GM21576 (cell line): ENCODE results near the gene STRN4.
"Not testable (repeated sequence)": the region's sequence is repeated elsewhere in the genome, so short reads cannot be mapped to it uniquely, and the experiment has no call there.

Source experiments
- ATAC-seq: cut with Tn5 transposase; IDR thresholded peaks from one replicate; pipeline ENCODE4 v1.9.1; 2021; ENCODE audit warnings: mild to moderate bottlenecking, moderate library complexity; ENCODE audit not compliant: unreplicated experiment

Gene STRN4

DNA sequence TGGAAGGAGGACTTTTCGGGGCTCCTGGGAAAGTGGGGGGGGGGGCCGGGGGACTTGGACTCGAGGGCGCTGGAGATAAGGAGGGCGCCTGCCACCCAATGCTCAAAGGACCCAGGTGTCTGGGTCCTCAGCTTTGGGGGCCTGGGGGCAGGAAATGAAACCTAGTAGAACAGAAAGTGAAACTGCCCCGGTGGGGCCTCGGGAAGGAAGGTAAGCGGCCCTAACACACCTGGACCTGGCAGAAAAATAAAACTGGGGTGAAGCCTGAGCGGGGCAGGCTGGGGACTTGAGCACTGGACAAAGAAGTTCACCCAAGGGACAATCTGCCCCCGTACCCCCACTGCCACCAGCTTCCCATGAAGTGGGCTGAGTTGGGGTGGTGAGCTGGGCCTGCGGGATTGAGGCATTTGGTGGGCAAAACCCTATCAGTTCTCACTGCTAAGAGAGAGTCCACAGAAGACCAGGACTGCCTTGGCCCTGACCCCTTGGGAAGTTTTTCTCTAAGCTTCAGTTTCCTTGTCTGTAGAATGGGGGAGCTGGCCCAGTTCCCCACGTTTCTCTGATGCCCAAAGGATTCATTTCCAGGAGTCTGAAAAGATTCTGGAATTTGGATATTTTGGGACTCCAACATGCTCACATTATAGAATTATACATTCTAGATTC lies 31.7 kb downstream of the STRN4 start:
- ATAC-seq: no peak

DNA sequence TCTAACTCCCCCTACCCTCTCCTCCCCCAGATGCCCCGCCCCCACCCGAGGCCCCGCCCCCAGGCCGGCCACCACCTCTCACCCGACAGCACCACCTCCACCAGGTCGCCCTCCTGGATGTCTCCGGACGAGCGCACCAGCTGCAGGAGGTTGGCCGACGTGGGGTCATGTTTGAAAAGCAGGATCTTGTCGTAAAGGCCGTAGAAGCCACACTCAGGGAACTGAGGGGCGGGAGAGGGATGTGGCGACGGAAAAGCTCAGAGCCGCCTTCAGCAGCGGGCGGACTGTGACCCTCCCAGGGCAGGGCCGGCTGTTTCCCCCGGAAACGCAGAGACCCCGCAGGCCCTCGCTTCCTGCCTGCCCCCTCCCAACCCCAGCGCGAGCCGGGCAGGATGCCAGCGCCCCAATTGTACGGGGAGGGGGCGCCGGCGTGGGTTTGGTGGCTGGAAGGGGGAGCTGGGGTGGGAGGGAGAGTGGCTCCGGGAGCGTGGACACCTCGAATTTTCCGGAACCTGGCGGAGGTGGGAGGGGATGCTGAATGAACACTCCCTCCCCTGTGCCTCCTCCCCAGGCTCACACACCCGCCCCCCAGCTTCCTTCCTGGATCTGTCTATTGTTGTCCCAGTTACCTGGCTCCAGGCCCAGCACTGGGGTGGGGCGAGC lies 32.3 kb downstream of the STRN4 start:
- ATAC-seq: no peak

DNA sequence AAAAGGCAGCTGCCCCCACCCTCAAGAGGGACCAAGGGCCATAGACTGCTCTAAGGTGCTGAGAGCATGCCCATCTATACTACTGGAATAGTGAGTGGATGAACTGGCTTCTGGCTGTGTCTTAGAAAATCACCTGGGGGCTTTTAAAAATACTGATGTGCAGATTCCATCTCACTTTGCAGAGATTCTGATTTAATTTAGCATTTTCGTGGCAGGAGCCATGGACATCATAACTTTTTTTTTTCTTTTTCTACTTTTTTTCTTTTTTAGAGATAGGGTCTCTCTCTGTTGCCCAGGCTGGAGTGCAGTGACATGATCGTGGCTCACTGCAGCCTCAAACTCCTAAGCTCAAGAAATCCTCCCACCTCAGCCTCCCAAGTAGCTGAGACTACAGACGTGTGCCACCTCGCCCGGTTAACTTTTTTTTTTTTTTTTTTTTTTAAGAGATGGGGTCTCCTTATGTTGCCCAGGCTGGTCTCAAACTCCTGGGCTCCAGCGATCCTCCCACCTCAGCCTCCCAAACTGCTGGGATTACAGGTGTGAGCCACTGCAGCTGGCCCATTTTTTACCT lies 33.4 kb downstream of the STRN4 start:
- ATAC-seq: not testable (repeated sequence)

DNA sequence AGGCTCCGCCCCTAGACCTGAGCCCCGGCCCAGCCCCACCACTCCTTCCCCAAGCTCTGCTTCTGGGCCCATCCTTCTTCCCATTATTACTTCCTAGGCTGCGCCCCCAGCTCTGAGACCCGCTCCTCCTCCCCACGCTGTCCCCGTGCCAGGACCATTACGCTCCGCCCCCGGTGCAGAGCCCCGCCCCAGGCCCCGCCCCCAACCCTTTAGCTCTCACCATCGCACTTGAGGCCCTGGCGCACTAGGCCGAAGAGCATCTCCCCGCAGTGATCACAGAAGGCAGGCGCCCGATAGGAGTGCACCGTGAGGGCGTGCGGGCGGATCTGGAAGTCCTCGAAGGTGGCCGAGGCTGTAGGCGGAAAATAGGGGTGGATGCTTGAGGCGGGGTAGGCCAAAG lies 35.6 kb downstream of the STRN4 start:
- ATAC-seq: no peak

DNA sequence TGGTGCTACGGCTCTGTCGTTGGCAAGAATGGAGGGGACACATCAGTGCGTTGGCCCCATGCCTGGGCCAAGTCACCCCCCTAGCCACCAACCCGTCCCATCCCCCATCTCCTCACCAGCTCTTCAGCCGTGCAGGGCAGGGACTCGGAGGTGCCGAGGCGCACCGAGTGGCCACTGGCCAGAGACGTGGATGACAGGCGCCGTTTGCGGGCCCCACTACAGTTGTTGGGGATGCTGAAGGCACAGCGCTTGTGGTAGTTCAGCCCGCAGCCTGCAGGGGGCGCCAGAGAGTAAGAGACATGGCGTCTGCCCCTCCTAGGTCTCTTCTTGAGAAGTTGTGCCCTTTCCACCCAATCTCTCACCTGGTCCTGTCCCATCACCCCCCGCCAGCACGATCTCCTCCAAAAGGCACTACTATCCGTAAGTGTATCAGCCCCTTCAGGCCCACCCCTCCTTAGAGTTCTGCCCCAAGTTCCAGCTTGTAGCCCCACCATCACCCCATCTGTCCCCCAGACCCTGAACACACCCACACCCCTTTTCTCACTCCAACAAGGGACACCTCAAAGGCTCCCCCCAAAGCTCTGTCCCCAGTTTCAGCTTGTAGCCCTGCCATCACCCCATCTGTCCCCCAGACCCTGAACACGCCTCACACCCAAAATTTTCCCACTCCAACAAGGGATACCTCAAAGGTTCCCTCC lies 41.7 kb downstream of the STRN4 start:
- no peak for ATAC-seq

DNA sequence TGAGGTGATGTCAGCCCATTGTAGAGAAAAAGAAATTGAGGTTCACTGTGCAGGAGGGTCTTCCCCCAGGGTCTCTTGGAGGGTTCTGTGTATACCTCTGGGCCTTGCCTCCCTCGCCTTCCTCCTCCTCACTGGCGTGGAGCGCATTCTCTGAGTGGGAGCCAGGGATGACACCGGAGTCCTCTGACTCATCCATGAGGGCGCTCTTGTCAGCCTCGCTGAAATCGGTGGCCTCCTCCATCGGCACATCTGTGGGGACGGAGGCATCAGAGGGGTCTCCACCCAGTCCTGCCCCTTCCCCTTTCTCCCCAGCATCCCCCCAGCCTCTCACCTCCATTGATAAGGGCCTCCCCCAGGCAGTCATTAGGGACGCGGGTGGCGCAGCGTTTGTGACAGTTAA lies 45.5 kb downstream of the STRN4 start:
- no peak for ATAC-seq

DNA sequence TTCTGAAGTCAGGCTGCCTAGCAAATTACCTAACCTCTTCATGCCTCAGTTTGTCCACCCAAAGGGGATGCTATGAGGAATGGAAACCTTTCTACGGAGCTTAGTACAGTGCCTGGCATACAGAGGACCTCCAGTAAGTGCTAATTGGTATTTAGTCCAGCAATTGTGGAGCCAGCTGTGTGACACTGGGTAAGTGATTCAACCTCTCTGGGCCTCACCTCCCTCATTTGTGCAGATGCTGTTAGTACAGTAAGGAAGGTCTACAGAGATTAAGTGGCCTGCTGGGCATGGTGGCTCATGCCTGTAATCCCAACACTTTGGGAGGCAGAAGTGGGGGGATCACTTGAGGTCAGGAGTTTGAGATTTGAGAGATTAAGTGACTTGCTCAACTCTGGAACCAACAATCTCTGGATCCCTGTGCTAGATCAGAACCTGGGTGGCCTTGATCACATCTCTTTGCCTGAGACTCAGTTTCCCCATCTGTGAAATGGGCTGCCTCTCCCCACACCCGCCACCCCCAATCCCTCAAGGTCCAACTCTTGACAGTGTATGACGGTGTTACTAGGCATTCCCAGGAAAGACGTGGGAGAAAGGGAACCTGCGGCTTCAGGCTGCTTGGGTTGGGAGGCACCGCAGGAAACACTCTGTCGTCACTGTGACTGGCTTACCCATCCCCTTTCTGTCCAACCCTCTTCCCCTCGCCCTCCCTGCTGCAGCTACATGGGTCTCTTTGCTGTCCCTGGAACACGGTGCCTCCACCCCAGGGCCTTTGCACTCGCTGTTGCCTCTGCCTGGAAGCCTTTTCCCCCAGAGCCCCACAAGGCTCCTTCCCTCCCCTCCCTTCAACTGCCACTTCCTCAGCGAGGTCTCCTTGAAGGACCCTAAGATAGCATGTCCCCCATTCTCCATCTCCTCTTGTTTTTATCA lies 47.6 kb downstream of the STRN4 start:
- no peak for ATAC-seq

DNA sequence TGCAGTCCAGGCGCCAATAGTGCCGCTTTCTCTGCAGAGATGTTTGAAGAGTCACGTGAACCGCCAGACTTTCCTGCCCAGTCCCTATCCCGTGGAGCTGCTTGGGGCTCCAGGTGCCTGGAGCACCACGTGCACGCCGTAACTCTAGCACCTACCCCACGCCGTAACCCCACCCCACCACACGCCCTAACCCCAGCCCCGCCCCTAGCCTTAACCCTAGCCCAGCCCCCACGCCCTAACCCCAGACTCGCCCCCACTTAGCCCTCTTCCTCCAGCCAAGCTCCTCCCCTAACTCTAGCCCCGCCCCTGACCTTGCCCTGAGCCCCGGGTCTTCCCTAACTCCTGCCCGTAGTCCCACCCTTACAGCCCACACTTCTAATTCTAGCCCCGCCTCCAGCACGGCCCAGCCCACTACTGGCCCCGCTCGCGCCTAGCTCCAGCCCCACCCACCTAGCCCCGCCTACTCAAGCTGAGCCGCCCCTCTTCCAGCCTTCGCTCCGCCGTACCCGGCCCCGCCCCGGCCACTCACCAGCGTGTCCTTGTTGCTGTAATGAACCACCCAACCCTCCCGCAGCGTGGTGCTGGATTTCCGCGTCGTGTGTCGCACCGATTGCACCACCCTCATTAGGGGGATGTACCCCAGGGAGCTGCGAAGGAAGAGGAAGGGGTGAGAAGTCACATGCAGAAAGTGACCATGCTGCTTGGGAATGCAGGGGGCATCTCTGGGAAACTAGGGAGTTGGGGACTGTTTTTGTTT lies 48.9 kb downstream of the STRN4 start:
- no peak for ATAC-seq

DNA sequence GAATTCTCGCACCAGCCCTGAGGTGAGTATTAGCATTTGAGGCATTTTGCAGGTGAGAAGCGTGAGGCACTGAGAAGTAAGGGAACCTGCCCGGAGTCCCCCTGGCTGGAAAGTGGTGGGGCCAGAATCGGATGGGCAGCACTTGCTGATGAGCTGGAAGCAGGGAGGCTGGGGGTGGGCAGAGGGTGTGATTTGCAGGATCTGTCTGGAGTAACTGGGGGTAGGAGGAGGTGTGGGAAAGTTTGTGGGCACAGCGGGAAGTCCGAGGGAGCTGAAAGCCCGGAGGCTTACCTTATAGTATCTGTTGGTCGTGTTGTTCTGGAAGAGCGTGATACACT lies 49.4 kb downstream of the STRN4 start:
- ATAC-seq: no peak

DNA sequence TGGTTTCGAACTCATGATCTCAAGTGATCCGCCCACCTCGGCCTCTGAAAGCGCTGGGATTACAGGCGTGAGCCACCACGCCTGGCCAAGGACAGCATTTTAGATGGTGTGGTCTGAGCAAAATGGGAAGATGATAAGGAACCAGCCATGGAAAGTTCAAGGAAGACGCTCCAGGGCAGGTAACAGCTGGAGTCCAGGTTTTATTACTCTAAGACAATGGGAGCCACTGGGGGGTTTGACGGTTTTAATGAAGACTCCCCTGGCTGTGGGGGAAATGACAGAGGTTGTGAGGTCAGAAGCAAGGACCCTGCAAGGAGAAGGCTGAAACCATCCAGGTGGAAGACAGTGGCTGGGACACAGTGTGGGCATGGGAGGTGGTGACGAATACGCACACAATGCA lies 50.2 kb downstream of the STRN4 start:
- no peak for ATAC-seq

DNA sequence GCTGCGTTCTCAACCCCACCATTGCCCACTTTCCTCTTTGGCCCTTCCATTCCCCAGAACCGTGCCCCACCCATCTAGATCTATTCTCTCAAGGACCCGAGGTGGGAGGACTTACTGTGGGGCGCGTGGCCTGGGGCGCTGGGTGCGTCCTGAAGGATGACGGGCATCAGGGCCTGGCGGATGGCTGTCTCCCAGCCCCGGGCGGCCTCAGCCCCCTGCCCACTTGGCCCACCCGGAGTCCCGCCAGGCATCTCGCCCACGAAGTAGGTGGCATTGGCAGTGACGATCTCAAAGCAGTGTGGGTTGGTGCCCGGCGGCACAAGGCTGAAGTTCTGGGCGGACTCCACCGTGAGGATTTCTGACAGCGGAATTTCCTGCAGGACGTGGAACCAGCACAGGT lies 52.5 kb downstream of the STRN4 start:
- no peak for ATAC-seq

DNA sequence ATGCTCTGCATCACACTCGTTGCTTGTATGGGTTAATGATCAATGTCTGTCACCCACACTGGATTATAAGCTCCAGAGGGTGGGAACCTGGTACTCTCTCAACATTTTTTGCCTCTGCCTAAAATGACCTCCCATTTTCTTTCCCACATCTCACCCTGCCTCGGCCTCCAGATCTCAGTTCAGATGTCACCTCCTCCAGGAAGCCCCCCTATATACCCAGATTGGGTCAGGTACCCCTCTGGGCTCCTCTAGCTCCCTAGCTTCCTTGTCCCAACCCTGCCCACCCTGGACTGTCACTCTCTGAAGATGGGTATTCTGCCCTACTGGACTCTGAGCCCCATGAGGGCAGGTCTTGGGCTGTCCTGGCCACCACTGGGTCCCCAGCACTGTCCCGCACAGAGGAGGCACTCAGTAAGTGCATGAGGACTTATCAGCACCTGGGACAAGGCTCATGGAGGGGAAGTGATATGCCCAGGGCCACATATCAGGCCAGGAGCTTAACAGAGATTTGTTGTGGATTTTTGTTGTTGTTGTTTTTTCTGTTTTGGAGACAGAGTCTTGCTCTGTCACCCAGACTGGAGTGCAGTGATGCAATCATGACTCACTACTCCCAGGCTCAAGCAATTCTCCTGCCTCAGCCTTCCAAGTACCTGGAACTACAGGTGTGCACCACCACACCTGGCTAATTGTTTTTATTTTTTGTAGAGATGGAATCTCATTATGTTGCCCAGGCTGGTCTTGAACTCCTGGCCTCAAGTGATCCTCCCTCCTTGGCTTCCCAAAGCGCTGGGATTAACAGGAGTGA lies 53.1 kb downstream of the STRN4 start:
- no peak for ATAC-seq

DNA sequence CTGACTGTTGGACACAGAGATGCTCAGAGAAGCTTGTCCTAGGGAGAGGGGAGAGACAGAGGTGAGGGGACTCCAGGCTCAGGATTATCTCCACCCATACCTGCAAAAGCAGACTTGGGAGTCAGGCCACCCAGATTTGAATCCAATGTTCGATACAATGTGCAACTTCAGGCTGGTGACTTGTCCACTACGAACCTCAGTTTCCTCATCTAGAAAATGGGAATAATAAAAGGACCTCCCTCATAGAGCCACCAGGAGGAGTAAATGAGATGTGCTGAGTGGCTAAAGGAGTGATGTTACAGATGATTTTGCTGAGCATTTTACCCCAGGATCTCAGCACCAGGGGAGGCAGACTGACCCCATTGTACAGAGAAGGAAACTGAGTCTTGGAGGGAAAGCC lies 54.3 kb downstream of the STRN4 start:
- ATAC-seq: no peak

DNA sequence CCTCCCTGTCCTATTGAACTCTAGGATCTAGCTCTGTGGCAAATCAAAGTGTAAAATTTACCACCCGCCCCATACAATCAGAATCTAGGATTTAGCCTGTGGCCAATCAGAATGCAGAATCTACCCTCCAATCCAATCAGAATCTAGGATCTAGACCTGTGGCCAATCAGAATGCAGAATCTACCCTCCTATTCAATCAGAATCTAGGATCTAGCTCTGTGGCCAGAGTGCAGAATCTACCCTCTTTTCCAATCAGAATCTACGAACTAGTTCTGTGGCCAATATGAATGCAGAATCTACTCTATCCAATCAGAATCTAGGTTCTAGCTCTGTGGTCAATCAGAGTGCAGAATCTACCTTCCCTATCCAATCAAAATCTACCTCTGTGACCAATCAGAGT lies 55.1 kb downstream of the STRN4 start:
- ATAC-seq: no peak

DNA sequence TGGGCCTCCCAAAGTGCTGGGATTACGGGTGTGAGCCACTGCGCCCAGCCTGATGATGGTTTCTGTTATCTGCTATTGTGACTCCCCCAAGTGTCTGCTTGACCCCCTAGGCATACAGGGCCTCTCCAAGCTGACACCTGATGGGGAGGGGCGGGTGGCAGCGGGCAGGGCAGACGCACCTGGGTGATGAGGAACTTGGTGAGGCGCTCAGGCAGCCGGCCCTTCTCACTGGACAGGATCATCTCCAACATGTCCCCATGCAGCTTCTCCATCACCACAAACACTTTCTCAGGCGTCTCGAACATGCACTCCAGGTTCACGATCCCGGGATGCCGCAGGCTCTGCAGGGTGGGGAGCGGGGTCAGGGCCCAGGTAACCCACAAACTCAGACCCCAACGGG lies 56.9 kb downstream of the STRN4 start:
- no peak for ATAC-seq

DNA sequence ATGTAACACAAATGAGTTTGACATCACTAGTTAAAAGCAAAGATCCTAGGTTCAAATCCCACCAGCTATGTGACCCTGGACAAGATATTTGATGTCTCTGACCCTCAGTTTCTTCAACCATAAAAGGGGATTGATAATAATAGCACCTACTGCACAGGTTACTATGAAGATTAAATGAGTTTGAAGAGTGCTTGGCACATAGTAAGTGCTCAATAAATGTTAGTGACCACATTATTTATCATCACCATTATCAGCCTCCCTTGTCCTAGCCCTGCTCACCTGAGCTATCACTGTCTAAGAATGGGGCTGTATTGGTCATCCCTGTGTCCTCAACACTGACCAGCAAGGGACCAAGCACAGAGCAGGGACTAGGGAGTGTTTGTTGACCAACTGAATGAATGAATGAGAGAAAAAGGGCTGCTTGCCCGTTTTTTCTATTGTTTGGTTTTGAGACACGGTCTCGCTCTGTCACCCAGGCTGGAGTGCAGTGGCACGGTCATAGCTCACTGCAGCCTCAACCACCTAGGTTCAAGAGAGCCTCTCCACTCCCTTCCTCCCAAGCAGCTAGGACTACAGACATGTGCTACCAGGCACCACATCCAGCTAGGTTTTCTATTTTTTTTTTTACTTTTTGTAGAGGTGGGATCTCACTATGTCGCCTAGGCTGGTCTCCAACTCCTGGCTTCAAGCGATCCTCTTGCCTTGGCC lies 58.7 kb downstream of the STRN4 start:
- ATAC-seq: no peak

DNA sequence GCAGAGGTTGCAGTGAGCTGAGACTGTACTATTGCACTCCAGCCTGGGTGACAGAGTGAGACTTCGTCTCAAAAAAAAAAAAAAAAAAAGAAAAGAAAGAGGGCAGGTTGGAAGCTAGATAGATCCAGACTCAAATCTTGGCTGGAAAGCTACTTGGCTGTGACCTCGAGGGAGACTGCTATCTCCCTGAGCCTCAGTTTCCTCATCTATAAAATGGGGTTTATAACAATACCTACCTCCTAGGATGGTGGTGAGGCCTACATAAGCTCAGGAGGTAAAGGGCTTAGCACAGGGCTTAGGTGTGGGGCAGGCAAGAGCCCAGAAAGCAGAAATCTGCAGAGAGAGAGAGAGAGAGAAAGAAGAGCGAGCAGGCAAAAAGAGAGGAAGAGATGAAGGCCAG lies 61.1 kb downstream of the STRN4 start:
- ATAC-seq: no peak

DNA sequence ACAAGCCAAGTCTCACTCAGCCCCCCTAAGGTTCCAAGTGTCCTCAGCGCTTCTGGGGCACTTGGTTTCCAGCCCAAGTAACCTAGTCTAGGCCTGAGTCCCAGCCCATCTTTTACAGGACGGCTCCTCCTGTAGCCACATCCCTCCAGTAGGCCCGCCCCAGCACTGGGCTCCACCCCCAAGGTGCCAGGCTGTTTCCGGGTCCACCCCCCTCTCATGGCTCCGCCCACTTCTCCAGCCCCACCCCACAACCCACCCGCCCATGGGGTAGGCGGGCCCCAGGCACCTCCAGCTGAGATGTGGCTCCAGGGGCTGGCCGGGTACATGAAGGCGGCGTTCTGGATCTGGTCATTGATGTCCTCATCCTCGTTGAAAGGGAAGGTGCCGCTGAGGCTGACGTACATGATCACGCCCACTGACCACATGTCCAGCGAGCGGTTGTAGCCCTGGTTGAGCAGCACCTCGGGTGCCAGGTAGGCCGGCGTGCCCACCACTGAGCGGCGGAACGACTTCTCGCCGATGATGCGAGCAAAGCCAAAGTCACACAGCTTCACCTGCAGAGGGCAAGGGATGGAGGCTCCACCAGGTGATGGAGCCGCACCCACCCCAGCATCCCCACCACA lies 68.0 kb downstream of the STRN4 start:
- no peak for ATAC-seq
